NB4 (cell line): ENCODE data around the gene ME3.

ENCODE experiments used
- MYC ChIP-seq: IDR thresholded peaks from 2 replicates; pipeline ENCODE4 v1.6.1; 2011; ENCODE audit warnings: low read depth, low read length
- POLR2A ChIP-seq: IDR thresholded peaks from 2 replicates; pipeline ENCODE4 v1.6.1; 2011; ENCODE audit warnings: mild to moderate bottlenecking; ENCODE audit not compliant: insufficient read length; ENCODE audit errors: extremely low read depth
- TF ChIP-seq, protein P1 (sequence below): IDR thresholded peaks from one replicate; pipeline ENCODE4 v1.5.1; 2012; ENCODE audit warnings: low read depth, low read length
- TF ChIP-seq, protein P2 (sequence below): IDR thresholded peaks from 2 replicates; pipeline ENCODE4 v1.6.1; 2011; ENCODE audit warnings: low read depth, low read length

DNA sequence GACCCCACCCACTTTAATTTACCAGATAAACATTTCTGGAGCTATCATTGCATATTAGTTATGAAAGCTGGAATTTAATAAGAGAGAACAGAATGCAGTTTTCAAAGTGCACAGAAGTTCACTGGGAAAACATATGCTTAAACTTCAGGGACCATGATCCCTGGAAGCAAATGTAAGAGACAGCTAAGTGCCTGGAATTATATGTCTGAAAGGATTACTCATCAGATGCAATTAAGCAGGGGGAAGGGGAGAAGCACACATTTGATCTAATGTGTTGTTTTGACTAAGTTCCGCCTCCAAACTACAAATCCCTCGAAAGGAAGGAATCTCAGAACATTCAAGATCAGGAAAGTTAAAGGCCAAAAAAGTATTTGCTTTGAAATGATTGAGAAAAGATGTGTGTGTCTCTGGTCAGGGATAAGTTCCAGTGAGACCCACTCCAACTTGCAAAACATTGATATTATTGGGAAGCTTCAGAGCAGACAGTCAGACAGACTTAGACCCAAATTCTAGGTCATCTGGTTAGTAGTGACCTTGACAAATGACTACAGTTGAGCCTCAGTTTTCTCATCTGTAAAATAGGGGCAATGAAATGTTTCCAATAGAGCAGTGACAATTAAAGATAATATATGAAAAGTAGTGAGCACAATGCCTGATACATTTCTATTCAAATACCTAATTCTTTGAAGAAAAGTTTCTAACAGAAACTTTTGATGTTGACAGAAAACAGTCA lies 147.6 kb downstream of the ME3 start:
- TF ChIP-seq, protein P1, sequence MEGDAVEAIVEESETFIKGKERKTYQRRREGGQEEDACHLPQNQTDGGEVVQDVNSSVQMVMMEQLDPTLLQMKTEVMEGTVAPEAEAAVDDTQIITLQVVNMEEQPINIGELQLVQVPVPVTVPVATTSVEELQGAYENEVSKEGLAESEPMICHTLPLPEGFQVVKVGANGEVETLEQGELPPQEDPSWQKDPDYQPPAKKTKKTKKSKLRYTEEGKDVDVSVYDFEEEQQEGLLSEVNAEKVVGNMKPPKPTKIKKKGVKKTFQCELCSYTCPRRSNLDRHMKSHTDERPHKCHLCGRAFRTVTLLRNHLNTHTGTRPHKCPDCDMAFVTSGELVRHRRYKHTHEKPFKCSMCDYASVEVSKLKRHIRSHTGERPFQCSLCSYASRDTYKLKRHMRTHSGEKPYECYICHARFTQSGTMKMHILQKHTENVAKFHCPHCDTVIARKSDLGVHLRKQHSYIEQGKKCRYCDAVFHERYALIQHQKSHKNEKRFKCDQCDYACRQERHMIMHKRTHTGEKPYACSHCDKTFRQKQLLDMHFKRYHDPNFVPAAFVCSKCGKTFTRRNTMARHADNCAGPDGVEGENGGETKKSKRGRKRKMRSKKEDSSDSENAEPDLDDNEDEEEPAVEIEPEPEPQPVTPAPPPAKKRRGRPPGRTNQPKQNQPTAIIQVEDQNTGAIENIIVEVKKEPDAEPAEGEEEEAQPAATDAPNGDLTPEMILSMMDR, result no peak
- TF ChIP-seq, protein P2, sequence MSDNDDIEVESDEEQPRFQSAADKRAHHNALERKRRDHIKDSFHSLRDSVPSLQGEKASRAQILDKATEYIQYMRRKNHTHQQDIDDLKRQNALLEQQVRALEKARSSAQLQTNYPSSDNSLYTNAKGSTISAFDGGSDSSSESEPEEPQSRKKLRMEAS, result no peak
- TF ChIP-seq POLR2A (no peak), MYC (no peak)
